SKM-1 treated with dmso at 0.1 percent for 144 hours (cell line): ENCODE data around the gene SULT4A1.
"Not testable (repeated sequence)": the region's sequence is repeated elsewhere in the genome, so short reads cannot be mapped to it uniquely, and the experiment has no call there.

ENCODE experiments used
- DNase-seq: peaks from one replicate; lab custom pipeline; 2025; ENCODE audit not compliant: unreplicated experiment; lab: John Stamatoyannopoulos, UW

The SULT4A1 gene

GRCh38 chr22:43862074-43862881 is at the start of gene SULT4A1:
Gene SULT4A1, minus strand, starts transcription at chr22:43862513. Its CDS starts 131 bp downstream, at chr22:43862382.
- no peak for DNase-seq

- no peak for DNase-seq
Measured at GRCh38 chr22:43911351-43911750, 49.0 kb upstream of the SULT4A1 start.

- no peak for DNase-seq
Measured at GRCh38 chr22:43910178-43910695, 47.9 kb upstream of the SULT4A1 start.

GRCh38 chr22:43909708-43910107 is 47.4 kb upstream of the SULT4A1 start:
- no peak for DNase-seq

GRCh38 chr22:43905681-43906080 is 43.4 kb upstream of the SULT4A1 start:
- DNase-seq: no peak

GRCh38 chr22:43904412-43904811 is 42.1 kb upstream of the SULT4A1 start:
- not testable (repeated sequence) for DNase-seq

- DNase-seq: not testable (repeated sequence)
Measured at GRCh38 chr22:43903033-43903432, 40.7 kb upstream of the SULT4A1 start.

GRCh38 chr22:43901976-43902643 is 39.8 kb upstream of the SULT4A1 start:
- DNase-seq: no peak

GRCh38 chr22:43900206-43900605 is 37.9 kb upstream of the SULT4A1 start:
- no peak for DNase-seq

- no peak for DNase-seq
Measured at GRCh38 chr22:43897751-43898261, 35.5 kb upstream of the SULT4A1 start.

GRCh38 chr22:43895986-43896645 is 33.8 kb upstream of the SULT4A1 start:
- DNase-seq: no peak

- DNase-seq: no peak
Measured at GRCh38 chr22:43894122-43894521, 31.8 kb upstream of the SULT4A1 start.

- DNase-seq: no peak
Measured at GRCh38 chr22:43893266-43893665, 31.0 kb upstream of the SULT4A1 start.

- no peak for DNase-seq
Measured at GRCh38 chr22:43892183-43892894, 30.0 kb upstream of the SULT4A1 start.

GRCh38 chr22:43891360-43892182 is 29.3 kb upstream of the SULT4A1 start, which contains the start of gene PNPLA5:
Gene PNPLA5, minus strand, starts transcription at chr22:43892013. Its CDS starts 133 bp downstream, at chr22:43891880.
- no peak for DNase-seq

GRCh38 chr22:43890901-43891331 is 28.6 kb upstream of the SULT4A1 start:
- no peak for DNase-seq

GRCh38 chr22:43889860-43890253 is 27.5 kb upstream of the SULT4A1 start:
- no peak for DNase-seq

- DNase-seq: no peak
Measured at GRCh38 chr22:43889201-43889859, 27.0 kb upstream of the SULT4A1 start.

GRCh38 chr22:43888740-43889139 is 26.4 kb upstream of the SULT4A1 start:
- DNase-seq: no peak
